Stimulated activated CD4-positive, alpha-beta T cell treated with anti-CD3 and anti-CD28 coated beads, TNF-alpha, amount 100 ng/mL, for 24 hours (primary cell): ENCODE results near the gene FOXC1.
A peak's percentile ranks its signal among the peaks of the same experiment; 100 is the strongest.

Experiments used
- DNase-seq, 3 experiments: peaks; one replicate each; pipeline ENCODE4 v3.0.0-alpha.2; 2020; ENCODE audit warnings: low read depth in 3 of 3

The FOXC1 gene

GRCh38 chr6:1609648-1610496 is at the start of gene FOXC1:
FOXC1 (plus strand) TSS chr6:1609915; CDS start chr6:1610446, 531 bp downstream.
- peak in 2 of 3 experiments; percentile 31 to 57 for DNase-seq

GRCh38 chr6:1560281-1561058 is 49.2 kb upstream of the FOXC1 start:
- DNase-seq, result no peak

- no peak for DNase-seq
Measured at GRCh38 chr6:1561355-1561754, 48.4 kb upstream of the FOXC1 start.

- no peak for DNase-seq
Measured at GRCh38 chr6:1562171-1562955, 47.4 kb upstream of the FOXC1 start.

- DNase-seq, result no peak
Measured at GRCh38 chr6:1569377-1569776, 40.3 kb upstream of the FOXC1 start.

- no peak for DNase-seq
Measured at GRCh38 chr6:1570848-1571247, 38.9 kb upstream of the FOXC1 start.

- no peak for DNase-seq
Measured at GRCh38 chr6:1572892-1573291, 36.8 kb upstream of the FOXC1 start.

GRCh38 chr6:1574083-1574761 is 35.5 kb upstream of the FOXC1 start:
- DNase-seq, result no peak

GRCh38 chr6:1574890-1575209 is 34.9 kb upstream of the FOXC1 start:
- DNase-seq, result no peak

GRCh38 chr6:1575210-1576041 is 34.3 kb upstream of the FOXC1 start:
- no peak for DNase-seq

- no peak for DNase-seq
Measured at GRCh38 chr6:1576166-1576565, 33.5 kb upstream of the FOXC1 start.

GRCh38 chr6:1576711-1577110 is 33.0 kb upstream of the FOXC1 start:
- no peak for DNase-seq

- no peak for DNase-seq
Measured at GRCh38 chr6:1577146-1577680, 32.5 kb upstream of the FOXC1 start.

GRCh38 chr6:1577896-1578745 is 31.6 kb upstream of the FOXC1 start:
- no peak for DNase-seq

- DNase-seq, result no peak
Measured at GRCh38 chr6:1579096-1579495, 30.6 kb upstream of the FOXC1 start.

- no peak for DNase-seq
Measured at GRCh38 chr6:1580109-1580508, 29.6 kb upstream of the FOXC1 start.

- DNase-seq, result no peak
Measured at GRCh38 chr6:1580585-1580984, 29.1 kb upstream of the FOXC1 start.

GRCh38 chr6:1581120-1581991 is 28.4 kb upstream of the FOXC1 start:
- no peak for DNase-seq

GRCh38 chr6:1584146-1584545 is 25.6 kb upstream of the FOXC1 start:
- no peak for DNase-seq
